GM13977 (cell line): ENCODE data around the gene AGAP2.
"Not testable (repeated sequence)": the region's sequence is repeated elsewhere in the genome, so short reads cannot be mapped to it uniquely, and the experiment has no call there.

ENCODE experiments used
- DNase-seq: peaks from one replicate; pipeline ENCODE4 v3.0.0; 2012; ENCODE audit warnings: low spot score
- in situ Hi-C: fragments of 300-500 bp; cut with MboI; formaldehyde crosslinking; loops from one replicate; pipeline ENCODE4 v1.12.0; 2022; ENCODE audit warnings: low sequenced_read_pairs, low pct_unique_long_range_greater_than_20kb, mixed read lengths, inconsistent platforms; ENCODE audit not compliant: unreplicated experiment
- TF ChIP-seq, protein P1 (sequence below): IDR thresholded peaks from 2 replicates; pipeline ENCODE4 v1.5.1; 2012; ENCODE audit warnings: mild to moderate bottlenecking, control low read depth; ENCODE audit not compliant: insufficient read depth; ENCODE audit errors: extremely low read depth, missing control alignments

AGAP2 gene

DNA sequence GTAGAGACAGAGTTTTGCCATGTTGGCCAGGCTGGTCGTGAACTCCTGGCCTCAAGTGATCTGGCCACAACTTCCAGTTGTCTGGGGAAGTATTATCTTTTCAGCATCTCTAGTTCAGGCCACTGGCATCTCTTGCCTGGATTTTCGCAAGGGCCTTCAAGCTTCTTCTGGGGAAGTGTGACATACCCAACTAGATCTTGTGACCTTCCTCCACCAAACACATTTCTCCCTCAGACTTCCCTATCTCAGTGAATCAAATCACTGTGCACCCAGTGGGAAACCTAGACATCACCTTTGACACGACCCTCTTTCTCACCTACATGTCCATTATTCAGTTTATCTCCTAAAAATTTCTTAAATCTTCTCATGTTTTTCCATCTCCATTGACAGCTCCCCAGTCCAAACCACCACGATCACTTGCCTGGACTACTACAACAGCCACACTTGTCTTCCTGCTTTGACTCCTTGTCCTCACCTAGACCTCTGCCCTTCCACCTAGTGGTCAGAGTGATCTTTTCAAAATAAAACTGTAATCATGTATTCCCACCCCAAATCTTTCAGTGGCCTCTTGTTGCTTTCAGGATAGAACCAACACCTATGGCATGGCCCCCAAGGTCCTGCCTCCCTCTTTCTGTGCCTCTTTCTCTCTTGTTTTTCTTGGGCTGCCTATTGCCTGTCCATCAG is 37.2 kb upstream of the AGAP2 start:
- in situ Hi-C loops, result no loop called here
- TF ChIP-seq, protein P1, sequence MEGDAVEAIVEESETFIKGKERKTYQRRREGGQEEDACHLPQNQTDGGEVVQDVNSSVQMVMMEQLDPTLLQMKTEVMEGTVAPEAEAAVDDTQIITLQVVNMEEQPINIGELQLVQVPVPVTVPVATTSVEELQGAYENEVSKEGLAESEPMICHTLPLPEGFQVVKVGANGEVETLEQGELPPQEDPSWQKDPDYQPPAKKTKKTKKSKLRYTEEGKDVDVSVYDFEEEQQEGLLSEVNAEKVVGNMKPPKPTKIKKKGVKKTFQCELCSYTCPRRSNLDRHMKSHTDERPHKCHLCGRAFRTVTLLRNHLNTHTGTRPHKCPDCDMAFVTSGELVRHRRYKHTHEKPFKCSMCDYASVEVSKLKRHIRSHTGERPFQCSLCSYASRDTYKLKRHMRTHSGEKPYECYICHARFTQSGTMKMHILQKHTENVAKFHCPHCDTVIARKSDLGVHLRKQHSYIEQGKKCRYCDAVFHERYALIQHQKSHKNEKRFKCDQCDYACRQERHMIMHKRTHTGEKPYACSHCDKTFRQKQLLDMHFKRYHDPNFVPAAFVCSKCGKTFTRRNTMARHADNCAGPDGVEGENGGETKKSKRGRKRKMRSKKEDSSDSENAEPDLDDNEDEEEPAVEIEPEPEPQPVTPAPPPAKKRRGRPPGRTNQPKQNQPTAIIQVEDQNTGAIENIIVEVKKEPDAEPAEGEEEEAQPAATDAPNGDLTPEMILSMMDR, result no peak
- no peak for DNase-seq

DNA sequence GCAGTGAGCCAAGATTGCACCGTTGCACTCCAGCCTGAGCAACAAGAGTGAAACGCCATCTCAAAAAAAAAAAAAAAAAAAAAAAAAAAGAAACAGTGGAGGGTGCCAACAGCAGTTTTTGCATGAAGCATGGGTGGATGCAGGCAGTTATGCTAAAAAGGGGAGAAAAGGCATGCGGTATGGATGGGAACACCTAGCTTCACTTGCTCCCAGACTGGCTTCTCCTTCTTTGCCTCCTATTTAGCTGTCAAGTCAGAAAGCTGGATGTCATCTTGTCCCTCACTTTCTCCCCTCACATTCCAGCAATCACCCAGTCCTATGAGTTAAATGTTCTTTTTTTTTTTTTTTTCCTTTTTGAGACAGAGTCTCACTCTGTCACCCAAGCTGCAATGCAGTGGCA is 36.5 kb upstream of the AGAP2 start:
- in situ Hi-C loops, result no loop called here
- DNase-seq, result no peak

DNA sequence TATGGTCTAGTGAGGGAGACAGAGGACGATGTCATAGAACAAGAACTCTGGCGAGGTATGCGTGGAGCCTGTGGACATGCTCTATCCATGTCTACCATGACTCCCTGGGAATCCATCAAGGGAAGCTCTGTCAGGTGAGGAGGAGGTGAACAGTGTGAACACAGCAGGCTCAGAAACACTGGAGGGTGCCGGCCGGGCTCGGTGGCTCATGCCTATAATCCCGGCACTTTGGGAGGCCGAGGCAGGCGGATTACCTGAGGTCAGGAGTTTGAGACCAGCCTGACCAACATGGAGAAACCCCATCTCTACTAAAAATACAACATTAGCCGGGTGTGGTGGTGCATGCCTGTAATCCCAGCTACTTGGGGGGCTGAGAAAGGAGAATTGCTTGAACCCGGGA is 36.1 kb upstream of the AGAP2 start:
- in situ Hi-C loops, DNase-seq: not testable (repeated sequence)

More for the DNA sequence above, 36.5 kb upstream of the AGAP2 start:
- TF ChIP-seq, protein P1, result no peak

DNA sequence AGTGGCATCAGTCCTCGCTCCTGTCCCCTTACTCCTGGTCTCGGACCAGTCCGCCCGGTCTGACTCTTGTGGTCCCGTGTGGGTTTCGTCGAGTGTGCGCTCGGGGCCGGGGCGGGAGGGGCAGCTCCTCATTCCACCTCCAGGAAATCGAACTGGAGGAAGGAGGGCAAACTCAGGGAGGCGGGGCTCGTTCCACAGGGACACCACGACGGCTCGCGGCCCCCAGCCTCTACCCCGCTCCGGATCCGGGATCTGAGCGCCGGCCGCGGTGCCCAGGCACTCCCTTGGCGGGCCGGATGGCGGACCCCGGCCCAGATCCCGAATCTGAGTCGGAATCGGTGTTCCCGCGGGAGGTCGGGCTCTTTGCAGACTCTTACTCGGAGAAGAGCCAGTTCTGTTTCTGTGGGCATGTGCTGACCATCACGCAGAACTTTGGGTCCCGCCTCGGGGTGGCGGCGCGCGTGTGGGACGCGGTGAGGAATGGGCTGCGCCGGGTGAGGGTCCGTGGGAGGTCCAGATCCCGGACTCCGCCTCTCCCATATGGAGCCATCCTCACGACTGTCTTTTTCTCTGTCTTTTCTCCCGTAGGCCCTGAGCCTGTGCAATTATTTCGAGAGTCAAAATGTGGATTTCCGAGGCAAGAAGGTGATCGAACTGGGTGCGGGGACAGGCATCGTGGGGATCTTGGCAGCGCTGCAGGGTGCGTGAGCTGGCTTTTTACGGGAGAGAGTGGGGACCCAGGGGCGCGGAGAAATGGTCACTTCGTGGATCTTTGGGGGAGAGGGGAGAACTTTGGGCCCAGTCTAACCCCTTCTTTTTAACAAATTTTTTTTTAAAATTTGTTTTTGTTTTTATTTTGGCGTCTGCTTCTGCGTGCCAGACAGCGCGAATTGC is 34.1 kb upstream of the AGAP2 start, which contains the start of gene EEF1AKMT3:
EEF1AKMT3 (plus strand) TSS at position 186 of the 894 bp plus-strand sequence; CDS start at position 297, 111 bp downstream.
- in situ Hi-C loops, result no loop called here
- DNase-seq, result no peak
- TF ChIP-seq, protein P1, result no peak

DNA sequence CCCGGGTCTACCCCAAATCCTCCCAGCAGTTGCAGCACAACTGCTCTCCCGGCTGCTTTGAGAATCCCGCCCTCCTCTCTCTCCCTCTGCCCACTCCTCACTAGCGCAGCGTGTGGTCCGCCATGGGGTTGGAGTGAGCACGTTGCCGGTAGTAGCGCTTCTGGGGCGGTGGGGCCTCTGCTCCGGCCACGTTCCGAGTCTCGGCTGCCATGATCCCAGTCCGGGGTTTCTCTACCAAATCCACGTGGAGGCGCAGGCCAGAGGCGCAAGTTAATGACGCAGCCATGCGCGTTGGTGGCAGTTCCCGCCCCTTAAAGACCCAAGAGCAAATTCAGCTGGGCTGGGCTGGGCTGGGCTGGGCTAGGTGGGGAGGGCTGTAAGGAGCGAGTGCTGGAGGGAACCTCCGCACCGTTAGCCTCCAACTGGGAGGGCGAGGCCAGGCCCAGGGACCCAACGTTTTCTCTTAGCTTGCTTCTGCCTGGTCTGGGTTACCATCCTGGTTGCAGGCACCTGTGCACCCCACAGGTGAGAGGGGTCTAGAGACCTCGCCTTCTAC is 33.4 kb upstream of the AGAP2 start, which contains the start of gene METTL1:
METTL1 (minus strand) TSS at position 233 of the 556 bp plus-strand sequence; CDS start at position 211, 22 bp downstream.
- in situ Hi-C loops, result no loop called here
- TF ChIP-seq, protein P1, result no peak
- peak; percentile 96 for DNase-seq

DNA sequence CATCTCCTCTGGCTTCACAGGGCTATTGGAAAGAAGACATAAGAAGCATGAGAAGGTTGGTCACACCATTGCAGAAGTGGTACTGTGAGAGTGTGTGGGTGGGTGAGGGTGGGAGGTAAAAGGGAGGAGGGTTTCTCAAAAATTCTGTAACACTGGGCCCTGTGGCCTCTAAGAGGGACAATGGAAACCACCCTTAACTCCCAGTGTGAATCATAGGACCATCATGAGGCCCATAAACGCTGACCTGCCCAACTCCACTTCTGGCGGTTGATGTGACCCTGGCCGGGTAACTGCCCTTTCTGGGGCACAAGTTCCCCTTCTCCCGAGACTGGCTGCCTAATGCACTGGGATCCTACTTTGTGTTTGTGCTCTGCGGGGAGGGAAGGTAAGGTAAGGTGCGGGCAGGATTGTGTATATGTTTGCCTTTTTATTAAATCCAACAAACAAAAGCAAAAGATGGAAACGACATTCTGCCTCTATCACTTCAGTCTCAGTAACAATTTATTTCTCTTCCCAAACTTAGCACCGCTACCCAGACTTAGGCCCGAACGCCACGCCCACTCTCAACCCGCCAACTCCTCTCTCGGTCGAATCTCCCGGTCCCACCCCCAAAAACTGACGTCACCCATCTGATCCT is 32.8 kb upstream of the AGAP2 start:
- TF ChIP-seq, protein P1, result no peak
- in situ Hi-C loops, result no loop called here

More for the DNA sequence above, 32.8 kb upstream of the AGAP2 start:
- DNase-seq, result peak; percentile 90
